CD4-positive, alpha-beta T cell treated with Interleukin-10 for 1 hour (primary cell): ENCODE measurements around the gene CRBN.

Source experiments
- DNase-seq: peaks from one replicate; pipeline ENCODE4 v3.0.0-alpha.2; 2020

CRBN gene

GRCh38 chr3:3179407-3180094 lies at the start of gene CRBN:
Gene CRBN (minus strand): TSS chr3:3179691. CDS start chr3:3179687, 4 bp downstream.
- DNase-seq: peak; percentile 91

DNA sequence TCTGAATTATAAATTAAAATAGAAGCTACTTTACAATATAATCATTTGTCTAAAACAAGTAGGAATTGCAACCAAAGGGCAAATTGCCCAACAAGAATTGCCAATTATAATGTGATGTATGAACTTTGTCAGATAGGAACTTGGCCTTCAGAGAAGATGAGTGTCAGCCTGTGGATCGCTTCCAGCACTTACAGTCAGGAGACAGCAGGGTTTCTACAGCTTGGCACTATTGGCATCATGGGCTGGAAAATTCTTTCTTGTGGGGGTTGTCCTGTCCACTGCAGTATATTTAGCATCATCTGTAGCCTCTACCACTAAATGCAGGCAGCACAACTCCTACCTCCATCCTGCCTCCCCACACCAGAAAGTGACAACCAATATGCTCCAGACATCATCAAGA lies 48.1 kb upstream of the CRBN start:
- DNase-seq: no peak

DNA sequence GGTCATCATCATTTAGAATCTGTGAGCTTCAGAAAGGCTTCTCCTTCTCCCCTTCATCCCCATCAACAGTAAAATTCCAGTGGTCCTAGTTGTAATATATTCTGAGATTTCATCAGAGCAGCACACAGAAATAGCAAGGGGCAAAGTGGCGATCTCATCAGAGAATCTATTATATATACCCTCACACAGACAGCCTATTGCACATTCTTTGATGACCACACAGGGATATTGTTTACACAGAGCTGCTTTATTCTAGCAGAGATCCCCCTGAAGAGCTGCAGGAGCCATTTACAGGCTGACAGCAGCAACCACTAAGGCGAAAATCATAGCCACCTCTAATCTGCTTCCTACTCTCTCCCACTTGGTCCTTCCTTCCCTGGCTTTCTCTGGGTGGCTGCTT lies 42.0 kb upstream of the CRBN start:
- DNase-seq: no peak

GRCh38 chr3:3216401-3216800 lies 36.9 kb upstream of the CRBN start:
- no peak for DNase-seq

GRCh38 chr3:3212781-3213440 lies 33.4 kb upstream of the CRBN start:
- no peak for DNase-seq

DNA sequence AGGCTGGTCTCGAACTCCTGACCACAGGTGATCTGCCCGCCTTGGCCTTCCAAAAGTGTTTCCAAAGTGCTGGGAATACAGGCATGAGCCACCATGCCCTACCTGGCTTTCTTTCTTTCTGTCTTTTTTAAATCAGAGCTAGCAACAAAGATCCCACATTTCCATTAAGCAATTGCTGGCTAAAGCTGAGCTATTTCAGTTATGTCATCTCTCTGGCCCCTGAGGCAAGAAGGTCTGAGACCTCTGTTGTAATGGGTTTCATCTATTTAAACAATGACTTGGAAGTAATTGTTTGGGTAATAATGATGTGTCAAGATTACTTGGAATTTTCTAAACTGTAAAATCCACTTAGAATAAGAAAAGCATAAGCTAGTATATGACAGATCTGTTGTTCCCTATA lies 30.2 kb upstream of the CRBN start:
- no peak for DNase-seq

- no peak for DNase-seq
Measured at GRCh38 chr3:3209057-3209456, 29.6 kb upstream of the CRBN start.

- no peak for DNase-seq
Measured at GRCh38 chr3:3201611-3202010, 22.1 kb upstream of the CRBN start.

DNA sequence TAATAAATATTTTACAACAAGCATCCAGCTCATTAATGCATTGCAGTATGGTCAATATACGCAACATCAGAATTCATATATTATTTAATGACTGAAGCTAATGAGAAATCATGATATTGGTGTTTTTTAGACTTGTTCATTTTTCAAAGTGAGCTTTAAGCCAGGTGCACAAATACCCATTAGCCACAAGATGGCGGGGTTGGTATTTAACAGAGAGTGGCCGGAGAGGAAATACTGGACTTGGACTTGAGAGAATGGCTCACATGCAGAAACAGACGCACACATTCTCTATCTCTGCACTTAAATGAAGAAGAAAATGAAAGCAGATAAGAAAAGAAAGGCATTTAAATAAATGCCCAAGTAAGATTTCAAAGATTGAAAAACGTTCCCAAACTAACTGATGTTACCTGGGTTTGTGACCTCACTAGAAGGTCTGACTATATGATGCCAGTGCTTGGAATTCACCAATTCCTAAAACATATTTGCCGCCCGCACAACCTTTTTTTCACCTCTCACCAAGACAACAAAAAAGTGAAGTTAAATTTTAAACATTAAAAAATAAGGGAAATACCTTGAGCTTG lies 21.2 kb upstream of the CRBN start:
- peak; percentile 49 for DNase-seq

DNA sequence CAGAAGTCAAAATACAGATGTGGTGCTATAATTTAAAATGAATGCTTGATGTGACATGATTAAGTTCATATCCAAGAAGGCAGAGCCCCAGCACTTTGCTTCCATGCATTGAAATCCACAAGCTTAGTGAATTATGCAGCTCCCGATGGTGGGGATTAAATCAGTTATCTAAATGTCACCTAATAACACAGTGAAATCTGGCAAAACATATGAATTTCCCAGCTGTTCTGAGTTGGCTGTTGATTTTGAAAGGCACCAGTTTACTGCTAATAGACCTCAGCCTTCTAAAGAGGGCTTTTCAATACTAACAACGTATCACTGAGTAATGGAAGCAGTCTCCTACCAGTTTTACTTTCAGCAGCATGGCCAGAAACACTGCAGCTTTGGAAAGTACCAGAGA lies 19.8 kb upstream of the CRBN start:
- no peak for DNase-seq

DNA sequence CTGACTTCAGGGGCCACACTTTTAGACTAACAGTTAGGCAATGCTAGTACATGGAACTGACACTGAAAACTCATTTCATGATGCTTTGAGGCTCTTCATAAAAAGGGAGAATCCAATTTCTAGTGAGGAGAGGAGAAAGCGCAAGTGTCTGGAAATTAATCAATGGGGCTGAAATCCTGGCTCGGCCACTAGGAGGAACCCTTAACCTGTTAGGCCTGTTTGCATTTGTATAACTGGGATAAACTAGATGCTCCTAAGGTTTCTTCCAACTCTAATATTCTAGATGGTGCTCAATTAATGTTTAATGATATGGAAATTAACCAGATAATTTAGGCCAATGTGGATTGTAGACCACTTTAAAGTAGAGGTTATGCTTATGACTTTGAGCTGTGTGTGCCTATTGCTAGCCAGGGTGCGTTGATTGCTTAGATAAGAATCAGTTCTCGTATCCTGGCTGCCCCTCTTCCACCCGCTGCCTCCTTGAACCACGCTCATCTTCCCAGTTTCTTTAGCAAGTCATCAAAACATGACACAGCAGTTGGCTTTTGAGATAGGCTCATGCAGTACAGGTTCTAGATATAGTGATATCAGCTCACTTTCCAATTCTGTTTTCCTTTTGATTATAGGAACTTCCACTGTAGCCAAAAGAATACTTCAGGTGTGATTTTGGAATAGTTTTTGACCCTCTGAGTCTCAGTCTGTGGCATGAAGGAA lies 16.8 kb upstream of the CRBN start:
- no peak for DNase-seq

- no peak for DNase-seq
Measured at GRCh38 chr3:3194861-3195260, 15.4 kb upstream of the CRBN start.

GRCh38 chr3:3192286-3192675 lies 12.8 kb upstream of the CRBN start:
- no peak for DNase-seq

DNA sequence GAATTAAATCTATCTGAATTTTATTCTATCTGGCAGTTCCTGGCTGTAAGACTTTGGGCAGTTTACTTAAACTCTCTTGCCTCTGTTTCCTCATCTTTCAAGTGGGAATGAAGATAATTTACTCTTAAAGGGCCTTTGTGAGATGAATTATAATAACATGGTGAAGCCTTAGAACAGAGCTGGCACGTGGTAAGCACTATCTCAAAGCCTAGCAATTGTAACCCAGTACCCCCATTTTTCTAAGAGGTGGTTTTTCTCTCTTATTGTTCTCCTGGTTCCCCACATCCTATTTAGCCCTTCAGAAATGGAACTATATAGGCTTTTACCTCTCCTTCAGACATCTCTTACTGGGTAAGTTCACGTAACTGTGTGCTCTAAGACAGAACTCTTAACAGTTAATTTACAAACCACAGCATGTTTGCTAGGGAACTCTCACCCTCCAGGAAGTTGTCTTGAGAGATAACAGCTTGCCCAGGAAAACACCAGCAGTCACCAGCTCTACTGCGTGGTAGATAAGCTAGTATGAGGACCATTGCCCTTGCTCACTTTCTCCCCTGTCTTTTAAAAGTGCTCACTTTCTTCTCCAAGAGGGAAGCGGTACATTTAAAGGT lies 12.3 kb upstream of the CRBN start:
- peak; percentile 45 for DNase-seq

DNA sequence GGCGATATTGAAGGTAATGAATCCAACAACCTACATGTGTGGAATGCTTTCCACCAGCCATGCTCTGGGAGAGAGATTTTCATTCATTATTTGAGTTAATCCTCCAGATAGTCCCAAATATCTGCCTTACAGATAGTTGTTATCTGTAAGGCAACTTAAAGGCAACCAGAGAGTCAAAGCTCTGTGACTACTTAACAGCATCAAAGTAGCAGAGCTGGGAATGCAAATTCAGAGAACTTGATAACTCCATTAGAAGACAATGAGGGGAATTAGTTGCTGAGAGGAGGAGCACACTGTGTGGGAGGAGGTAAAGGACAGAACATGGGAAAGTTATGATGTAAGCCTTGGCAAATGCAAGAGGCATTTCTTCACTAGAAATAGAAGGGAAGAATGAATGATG lies 10.5 kb upstream of the CRBN start:
- DNase-seq: no peak

DNA sequence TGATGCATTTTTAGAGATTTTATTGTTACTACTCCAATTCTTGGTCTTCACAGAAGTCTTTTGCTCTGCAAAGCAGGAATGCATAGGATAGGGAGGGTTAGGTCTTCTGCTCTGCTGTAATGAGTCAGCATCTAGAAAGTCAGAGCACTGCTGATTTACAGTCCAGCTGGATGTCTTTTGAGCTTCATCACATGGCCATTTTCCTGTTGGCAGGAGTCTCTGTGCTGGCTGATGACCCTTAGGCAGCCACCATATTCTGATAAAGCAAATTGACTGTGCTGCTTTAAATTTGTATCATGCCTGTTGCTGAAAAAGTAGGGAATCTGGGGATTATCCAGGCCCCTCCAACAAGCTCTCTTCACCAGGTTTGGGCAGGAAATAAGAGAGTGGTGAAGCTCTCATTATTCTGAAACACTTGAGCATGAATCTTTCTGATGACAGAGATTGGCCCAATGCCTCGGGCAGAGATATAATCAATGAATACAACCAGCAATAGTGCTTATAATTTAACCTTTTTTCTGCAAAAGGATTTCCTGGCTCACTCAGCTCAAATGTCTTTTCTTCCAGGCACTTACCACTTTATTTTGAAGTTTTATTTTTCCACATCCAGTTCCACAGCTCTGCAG lies 9.7 kb upstream of the CRBN start:
- DNase-seq: no peak

GRCh38 chr3:3184876-3185275 lies 5.4 kb upstream of the CRBN start:
- DNase-seq: no peak

DNA sequence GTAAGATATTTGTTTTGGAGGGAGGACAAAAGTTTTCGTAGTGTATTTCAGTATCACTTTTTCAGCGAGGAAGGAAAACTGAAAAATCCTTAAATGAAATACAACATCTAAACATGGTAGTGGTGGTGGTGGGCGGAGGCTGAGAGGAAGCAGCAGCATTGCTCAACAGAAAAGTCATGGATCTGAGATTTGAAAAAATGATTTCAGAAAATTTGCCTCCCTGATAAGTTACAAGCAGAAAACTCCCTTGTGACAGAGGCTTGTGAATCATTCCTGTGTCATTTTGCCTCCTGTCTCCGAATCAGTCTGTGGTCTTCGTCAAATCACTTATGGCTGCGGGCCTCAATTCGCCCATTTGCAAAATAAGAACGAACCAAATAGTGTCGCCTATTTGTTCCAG lies 965 bp upstream of the CRBN start:
- DNase-seq: no peak

- peak; percentile 38 for DNase-seq
Measured at GRCh38 chr3:3178498-3179328, 778 bp downstream of the CRBN start.

GRCh38 chr3:3177861-3178497 lies 1.5 kb downstream of the CRBN start:
- peak; percentile 25 for DNase-seq

DNA sequence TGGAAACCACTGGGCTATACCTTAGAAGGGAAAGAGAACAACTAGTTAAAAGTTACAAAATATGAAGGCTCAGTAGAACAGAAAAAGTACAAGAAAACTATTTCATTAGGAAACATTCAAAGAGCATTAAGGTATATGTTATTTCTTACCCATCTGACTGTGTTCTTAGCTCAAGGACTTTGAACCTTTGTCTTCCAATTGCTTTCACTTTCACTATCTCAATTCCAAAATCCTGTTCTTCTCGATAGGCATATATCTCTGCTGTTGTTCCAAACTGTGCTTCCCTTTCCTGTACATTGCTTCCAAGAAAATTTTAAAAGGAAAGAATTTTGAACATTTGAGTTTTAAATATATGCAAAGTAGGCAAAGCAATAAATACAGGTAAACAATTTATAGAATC lies 6.9 kb downstream of the CRBN start:
- DNase-seq: peak; percentile 37
